RKO (cell line): ENCODE results near the gene RFC4.
A peak's percentile ranks its signal among the peaks of the same experiment; 100 is the strongest.

Experiments used
- DNase-seq: peaks from one replicate; pipeline ENCODE4 v3.0.0-alpha.2; 2016; ENCODE audit warnings: low spot score

RFC4 gene

DNA sequence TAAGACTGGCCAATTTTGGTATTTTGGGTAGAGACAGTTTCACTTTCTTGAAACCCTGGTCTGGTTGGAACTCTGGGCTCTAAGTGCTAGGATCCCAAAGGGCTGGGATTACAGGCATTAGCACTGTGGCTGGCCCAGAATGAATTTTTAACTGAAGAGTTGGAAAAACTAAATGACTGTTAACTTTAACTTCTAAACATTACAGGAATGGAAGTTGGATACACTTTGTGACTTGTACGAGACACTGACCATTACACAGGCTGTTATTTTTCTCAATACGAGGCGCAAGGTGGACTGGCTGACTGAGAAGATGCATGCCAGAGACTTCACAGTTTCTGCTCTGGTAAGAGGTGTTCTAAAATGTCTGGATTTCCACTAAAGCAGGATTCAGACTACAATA, 19.4 kb downstream of the RFC4 start:
- peak; percentile 24 for DNase-seq

DNA sequence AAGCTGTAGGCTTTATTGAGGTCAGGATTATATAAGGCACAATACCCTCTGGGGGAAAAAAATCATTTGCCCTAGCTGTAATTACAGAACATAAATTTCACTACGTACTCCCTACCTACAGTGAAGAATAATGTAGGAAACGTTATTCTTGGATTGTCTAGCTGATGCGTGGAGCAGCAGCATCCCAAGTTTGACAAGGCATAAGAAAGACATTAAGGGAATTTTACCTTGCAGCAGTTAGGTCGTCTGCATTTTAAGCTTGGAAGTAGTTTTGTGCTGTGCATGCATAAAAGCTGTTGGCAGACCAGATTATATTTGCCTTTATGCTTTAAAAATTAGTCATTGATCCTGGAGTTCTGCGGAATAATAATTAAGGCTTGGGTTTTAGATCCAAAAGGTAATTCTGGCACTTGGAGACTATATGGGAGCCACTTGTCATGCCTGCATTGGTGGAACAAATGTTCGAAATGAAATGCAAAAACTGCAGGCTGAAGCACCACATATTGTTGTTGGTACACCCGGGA, 20.7 kb downstream of the RFC4 start:
- DNase-seq = no peak

DNA sequence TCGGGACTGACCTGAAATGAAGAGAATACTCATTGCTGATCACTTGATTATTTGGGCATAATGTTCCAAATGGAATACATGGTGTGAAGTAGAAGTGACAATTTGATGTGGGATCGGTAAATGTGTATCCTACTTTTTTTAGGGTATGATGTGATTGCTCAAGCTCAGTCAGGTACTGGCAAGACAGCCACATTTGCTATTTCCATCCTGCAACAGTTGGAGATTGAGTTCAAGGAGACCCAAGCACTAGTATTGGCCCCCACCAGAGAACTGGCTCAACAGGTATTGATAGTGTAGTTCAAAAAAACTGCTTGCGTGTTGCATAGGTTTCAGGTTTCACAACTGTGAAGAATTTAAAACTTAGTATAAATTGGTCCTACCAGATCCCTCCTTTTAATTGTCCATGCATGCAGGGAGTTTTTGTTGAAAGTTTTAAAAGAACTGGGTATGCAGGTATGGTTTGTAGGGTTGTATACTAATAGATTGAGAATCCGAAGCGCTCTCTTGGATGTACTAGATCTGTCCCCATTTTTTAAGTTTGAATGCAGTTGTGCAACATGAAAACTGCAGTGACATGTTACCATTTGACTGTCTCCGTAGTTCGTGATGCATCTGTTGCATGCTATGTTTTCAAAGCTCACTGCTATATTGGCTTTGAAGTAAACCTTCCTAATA, 21.3 kb downstream of the RFC4 start:
- DNase-seq = peak; percentile 18

DNA sequence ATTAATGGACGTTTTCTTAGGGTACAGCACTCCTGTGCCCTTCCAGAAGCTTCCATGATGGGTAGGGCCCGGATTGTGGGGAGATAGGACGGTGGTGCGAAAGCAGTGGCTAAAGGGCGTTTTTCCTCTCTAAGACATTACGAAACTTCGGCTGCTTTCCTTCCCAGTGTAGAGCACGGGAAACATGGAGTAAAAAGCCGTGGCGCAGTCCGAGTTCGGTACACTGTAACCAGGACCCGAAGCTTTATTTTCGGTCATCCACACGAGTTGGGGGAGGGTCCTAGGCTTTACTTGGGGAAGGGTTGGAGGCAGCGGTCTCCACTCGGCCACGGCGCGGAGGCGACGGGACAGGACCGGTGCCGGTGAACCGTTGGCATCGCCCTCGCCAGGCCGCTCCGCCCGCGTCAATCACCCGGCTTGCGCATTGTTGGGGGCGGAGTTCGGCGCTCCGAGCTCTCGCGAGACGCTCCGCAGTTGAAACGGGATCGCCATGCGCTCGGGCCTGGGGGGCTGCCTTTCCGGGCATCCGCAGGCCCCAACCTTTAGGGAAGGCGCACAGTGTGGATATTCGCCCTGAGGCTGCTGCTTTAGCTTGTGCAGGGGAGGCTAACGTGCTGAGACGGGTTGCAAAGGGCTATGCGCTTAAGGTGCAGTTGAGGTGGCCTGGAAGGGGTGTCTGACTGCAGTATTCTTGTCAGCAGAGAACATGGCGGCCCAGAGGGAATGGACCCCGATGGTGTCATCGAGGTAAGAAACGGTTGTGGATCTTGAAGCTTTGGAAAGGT, 22.4 kb downstream of the RFC4 start:
- peak; percentile 72 for DNase-seq

DNA sequence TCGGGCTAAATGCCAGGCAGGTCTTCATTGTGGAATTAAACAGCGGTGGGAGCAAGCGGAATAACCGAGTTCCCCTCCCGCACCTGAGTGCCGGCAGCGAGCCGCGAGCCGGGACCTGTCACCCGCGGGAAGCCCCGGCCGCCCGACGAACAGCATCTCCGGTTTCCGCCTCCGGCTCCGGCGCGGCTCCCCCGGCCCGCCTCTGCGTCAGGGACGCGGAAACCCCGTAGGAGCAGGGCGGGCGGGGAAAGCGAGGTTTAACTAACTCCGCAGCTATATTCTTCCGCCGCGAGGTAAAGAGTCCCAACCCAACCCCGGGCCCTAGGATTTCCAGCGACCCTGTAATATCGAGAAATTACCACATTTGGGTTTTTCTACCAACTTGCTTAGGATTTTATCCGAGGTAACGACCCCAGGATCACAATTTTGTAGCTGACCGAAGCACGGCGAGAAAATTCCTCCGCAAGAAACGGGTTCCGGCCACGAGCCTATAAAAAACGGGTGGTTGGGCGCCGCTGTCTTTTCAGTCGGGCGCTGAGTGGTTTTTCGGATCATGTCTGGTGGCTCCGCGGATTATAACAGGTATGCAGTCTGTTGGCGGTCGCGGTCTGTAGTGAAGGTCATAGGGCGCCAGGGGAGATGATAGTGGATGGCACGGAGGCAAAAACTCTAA, 23.1 kb downstream of the RFC4 start, which contains the start of gene EIF4A2:
Gene EIF4A2, plus strand, starts transcription at position 520 of the 673 bp plus-strand sequence. Its CDS starts 34 bp downstream, at position 554.
- peak; percentile 89 for DNase-seq

DNA sequence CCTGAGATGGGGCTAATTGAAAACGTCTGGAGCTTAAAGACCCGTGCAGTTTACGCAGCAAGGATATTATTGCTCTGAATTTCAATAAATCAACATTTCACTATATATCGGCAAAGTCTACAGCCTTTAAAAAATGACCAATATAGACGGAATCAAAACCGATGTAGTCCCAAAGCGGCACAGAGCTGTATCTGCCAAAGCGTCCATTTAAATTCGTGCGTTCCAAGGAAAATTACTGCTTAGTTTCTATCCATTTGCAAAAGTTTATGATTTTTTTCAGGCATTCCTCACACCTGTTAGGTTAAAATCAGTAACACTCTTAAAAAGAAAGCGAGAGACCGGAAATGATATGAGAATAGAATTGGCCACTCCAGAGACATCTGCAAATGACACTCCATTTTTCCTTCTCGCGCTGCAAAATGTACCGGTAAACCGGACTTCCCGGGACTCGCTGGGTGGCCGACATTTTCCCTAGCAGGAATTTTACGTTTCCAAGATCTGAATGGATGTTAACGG, 23.7 kb downstream of the RFC4 start:
- DNase-seq = no peak

DNA sequence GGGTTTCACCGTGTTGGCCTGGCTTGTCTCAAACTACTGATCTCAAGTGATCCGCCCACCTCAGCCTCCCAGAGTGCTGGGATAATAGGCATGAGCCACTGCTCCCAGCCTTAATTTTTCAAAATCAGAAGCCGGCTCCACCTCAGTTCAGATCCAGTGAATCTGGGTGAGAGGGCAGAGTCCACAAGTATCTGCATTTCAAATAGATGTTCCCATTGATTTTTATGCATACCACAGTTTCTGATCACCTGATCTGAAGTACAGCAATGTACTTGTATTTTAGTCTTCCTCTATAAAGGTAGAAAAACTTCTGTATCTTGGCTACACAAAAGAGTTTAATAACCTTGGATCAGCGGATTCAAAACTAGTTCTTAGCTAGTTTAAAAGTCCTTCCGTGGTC, 27.1 kb downstream of the RFC4 start:
- DNase-seq = no peak

DNA sequence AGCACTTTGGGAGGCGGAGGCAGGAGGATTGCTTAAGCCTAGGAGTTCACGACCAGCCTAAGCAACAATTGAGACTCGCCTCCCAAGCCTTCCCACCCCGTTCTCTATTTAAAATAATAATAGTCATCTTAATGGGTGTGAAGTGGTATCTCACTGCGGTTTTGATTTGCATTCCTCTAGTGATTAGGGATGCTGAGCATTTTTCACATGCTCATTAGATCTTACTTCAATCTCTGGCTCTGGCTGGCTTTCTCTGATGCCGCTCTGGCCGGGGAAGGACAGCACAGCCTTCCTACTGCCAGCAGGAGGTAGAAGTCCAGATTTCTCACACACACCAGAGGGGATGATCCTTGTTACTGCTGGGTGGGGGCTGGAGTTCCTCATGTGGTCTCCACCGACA, 30.3 kb downstream of the RFC4 start:
- DNase-seq = no peak

DNA sequence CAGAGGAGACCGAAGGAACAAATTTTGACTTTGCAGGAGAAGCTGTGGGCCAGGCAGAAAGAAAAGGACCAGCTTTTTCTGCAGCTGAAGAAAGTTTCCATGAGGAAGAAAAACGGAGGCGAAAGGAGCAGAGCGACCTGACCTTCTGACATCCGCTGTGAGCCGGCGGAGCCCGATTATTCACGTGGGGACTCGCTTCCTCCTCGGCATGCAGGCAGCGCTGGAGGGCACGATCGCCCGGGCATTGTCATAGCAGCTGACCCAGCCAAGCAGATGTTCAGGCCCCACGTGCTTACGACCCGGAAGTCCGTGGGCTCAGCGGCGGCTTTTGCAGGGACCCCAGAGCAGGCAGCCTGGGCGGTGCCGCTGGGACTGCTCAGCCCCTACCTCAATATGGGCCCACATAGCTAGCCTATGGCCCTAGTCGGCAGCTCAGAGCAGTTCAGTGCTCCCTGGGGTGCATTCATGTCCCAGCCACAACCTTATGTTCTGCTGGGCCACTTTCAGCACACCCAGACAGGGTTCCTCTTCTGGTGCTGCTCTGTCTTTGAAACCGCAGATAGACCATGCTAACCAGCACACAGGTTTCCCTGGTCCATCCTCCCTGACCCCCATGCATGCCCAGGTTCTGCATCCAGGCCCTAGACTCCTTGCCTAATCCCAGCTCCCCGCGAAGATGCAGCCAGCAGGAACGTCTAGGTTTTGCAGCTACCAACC, 33.4 kb downstream of the RFC4 start:
- no peak for DNase-seq

DNA sequence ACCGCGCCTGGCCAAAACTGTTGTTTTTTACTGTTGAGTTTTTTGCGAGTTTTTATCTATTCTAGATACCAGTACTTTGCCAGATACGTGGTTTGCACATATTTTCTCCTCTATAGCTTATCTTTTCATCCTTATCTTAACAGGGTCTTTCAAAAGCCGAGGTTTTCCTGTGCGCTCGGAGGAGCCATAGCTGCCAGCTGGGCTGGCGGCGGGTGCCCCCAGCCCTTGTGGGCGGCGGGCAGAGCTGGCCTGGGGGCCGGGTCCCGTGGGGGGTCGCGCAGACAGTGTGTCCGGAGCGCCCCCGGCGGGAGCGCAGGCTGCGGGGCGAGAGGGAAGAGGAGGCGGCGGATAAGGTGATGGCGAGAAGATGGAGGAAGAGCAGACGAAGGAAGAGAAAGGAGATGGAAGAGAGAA, 34.0 kb downstream of the RFC4 start:
- DNase-seq = no peak

DNA sequence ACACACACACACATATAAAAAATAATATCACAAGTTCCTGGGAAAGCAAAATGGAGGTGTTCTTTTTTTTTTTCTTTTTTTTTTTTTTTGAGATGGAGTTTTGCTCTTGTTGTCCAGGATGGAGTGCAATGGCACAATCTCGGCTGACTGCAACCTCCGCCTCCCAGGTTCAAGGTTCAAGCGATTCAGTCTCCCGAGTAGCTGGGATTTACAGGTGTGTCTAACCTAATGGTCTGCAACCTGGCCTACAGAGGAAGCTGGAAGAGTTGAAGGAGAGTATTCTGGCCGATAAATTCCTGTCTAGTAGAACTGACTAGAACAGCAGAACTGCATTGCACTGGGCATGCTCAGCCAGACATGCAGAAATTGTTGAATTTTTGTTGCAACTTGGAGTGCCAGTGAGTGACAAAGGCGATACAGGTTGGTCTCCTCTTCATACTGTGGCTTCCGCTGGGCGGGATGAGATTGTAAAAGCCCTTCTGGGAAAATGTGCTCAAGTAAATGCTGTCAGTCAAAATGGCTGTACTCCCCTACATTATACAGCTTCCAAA, 45.3 kb downstream of the RFC4 start:
- DNase-seq = no peak

DNA sequence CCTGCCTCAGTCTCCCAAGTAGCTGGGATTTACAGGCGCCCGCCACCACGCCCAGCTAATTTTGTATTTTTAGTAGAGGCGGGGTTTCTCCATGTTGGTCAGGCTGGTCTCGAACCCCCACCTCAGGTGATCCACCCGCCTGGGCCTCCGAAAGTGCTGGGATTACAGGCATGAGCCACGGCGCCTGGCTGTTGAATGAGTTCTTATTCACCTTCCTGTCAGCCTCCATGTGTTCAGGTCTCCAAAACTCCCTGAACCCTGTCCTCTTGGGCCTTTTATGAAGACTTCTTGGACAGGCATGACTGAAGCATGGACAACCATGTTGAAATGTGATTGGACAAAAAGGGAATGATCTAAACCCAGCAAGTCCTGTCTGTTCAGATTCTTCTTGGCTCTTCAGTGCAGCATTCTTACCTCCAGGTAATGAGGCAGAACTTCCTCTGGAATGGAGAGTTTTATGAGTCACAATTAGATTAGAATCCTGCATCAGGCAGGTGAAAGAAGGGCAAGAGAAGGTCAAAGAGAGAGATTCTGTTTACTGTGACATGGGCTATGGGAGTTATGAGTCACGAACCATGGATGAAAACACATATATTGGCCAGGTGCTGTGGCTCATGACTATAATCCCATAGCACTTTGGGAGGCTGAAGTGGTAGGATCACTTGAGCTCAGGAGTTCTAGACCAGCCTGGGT, 46.0 kb downstream of the RFC4 start:
- DNase-seq = peak; percentile 10

DNA sequence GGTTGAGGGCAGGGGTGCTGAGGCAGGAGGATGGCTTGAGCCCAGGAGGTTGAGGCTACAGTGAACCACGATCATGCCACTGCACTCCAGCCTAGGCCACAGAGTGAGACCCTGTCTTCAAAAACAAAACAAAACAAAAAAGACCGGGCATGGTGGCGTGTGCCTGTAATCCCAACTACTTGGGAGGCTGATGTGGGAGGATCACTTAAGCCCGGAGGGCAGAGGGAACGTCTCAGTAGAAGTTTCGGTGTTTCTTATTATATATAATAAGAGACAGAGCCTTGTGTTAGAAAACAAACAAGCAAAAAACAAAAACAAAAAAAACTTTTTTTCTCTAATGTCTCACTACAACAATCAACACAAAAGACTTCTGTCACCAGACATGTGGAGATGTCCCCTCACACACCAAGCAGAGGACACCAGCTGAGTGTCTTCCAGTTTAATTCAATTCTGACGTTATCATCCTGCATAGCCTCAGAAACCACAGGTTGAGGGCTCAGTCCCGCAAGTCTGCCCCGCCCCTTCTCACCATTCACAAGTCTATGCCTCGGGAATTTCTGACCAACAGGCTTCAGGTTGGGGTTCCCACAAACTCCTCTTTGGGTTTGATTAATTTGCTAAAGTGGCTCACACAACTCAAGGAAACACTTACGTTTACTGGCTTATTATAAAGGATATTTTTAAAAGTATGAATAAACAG, 46.9 kb downstream of the RFC4 start:
- DNase-seq = no peak

DNA sequence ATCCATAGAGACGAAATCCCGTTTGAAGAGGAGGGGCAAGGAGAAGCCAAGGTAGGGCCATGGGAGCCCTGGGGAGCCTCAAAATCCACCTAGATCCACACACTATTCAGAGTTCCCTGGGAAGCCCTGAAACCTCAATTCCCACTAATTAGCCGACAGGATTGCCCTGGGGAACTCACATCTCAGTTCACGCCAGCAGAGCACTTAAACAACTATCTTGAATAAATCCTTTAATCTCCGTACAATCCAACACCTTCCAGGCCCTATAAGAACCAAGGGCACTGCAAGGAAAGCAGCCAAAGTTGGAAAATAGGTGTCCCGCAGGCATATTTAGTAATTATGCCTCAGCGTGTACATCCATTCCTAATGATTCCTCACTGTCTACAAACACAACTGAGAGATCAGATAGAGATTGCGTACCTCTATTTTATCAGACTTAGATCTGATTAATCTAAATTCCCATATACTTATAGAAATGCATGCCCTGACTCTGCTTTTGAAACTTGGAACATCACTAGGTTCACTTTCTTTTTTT, 48.5 kb downstream of the RFC4 start:
- no peak for DNase-seq

DNA sequence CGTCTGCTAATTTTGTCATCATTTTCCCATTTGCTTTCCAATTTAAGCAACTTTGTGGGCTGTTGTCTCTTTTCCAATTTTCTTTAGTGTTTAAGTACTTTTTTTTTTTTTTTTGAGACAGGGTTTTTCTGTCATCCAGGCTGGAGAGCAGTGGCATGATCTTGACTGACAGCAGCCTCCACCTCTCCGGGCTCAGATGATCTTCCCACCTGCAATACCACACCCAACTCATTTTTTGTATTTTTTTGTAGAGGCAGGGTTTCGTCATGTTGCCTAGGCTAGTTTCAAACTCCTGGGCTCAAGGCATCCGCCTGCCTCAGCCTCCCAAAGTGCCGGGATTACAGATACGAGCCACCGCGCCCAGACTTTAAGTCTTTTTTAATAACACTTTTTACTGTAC, 49.1 kb downstream of the RFC4 start:
- no peak for DNase-seq

DNA sequence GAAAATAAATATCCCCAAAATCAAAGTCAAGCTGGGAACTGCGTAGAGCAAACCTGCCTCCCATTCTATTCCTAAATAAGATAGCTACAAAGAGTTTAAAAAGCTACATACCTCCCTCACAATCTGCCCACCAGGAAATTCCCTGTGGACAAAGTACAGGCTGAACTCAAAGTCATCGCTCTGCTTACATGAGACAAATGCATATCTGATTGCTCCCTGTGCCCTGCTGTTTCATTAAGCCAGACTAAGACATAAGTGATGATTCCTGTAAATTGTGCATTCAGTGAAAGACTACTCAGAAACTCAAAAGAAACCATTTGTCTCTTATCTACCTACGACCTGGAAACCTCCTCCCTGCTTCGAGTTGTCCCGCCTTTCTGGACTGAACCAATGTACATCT, 51.4 kb downstream of the RFC4 start:
- no peak for DNase-seq

DNA sequence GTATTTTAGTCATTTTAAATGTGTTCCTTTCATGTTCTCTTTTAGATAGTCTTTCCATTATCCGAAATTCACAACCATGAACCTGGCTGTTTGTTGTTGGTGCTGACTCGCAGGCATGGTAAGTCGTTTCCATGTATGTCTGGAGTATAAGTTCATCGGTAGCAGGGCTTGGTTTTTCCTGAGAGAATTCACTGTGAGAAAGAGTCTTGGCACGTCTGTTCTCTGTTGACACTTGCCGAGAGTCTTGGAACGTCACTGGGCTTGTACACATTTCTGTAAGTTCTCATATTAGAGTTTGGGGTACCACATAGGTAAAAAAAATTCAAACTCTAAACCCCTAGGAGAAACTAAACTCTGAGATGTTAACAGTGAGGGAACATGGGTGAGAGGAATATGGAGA, 52.3 kb downstream of the RFC4 start:
- no peak for DNase-seq

DNA sequence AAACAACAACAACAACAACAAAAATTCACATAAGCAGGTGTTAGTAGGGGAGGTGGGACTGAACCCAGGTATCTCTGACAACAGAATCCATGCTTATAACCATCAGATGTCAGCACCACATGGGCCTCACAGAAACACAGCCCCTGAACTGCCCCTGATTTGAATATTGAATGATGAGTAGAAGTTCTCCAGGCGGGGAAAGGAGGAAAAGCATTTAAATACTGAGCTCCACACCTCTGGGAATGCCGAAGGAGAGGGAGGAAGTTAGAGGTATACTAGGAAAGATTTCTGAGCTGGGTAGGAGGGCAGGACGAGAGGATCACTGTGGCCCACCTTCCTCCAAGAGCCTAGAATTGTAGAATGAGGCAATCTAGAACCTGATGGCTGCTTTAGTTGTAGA, 54.8 kb downstream of the RFC4 start:
- no peak for DNase-seq

DNA sequence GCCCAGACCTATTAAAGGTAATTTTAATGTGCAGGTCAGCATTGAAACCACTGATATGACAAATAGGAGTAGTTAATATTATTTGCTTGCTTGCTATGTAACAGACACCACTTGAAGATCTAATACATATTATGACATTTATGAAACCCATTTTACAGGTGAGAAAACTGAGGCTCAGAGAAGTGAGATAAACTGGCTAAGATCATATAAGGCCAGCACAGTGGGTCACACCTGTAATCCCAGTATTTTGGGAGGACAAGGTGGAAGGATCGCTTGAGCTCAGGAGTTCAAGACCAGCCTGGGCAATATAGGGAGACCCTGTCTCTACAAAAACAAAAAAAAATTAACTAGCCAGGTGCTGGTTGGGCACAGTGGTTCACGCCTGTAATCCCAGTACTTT, 56.0 kb downstream of the RFC4 start:
- DNase-seq = no peak

DNA sequence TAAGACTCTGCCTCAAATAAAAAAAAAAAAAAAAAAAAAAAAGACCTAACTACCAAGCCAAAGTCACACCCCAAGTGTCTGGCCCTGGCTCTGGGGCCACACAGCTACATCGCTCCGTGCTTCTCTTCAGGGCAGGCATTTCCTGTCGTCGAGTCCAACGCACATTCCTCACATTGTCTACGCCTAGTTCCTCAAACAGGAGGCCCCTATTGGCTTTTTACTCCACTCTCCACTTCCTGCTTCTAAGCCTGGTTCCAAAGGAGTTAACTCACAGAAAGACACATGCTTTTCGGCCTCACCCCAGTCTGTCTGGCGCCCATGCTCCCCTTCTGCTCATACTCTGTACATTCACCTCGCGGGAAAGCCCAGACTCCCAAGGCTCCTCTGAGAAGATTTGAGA, 60.3 kb downstream of the RFC4 start:
- DNase-seq = peak; percentile 13
